Activated CD4-positive, alpha-beta T cell treated with anti-CD3 and anti-CD28 coated beads, Interleukin-2, amount 10 ng/mL, durations not matched to agents 7 days and 5 days (primary cell): ENCODE measurements around the gene FTO. TPM values are rescaled to one million over a fixed set of nuclear protein-coding genes. Genes with fewer than 3 reads are reported as not detected.

Experiments used
- CTCF ChIA-PET: fragments of 350-600 bp; sonication (Branson Sonifier 250); formaldehyde crosslinking; loops from one replicate; lab custom pipeline; 2021; ENCODE audit warnings: antibody characterized with exemption; lab: Charles Lee
- POLR2A ChIA-PET: fragments of 350-600 bp; sonication (Branson Sonifier 250); formaldehyde crosslinking; loops from one replicate; lab custom pipeline; 2021; ENCODE audit warnings: antibody characterized with exemption; lab: Charles Lee
- DNase-seq: peaks from one replicate; pipeline ENCODE4 v3.0.0-alpha.2; 2020
- H3K27ac Mint-ChIP-seq: one replicate; pipeline ENCODE4 v1.8.0; 2021; ENCODE audit warnings: mild to moderate bottlenecking, moderate library complexity, mixed read lengths
- H3K27me3 Mint-ChIP-seq: one replicate; pipeline ENCODE4 v1.8.0; 2021; ENCODE audit warnings: mixed read lengths
- H3K36me3 Mint-ChIP-seq: one replicate; pipeline ENCODE4 v1.8.0; 2021; ENCODE audit warnings: low read depth, mixed read lengths
- H3K4me1 Mint-ChIP-seq: one replicate; pipeline ENCODE4 v1.8.0; 2021; ENCODE audit warnings: mixed read lengths
- H3K4me3 Mint-ChIP-seq: one replicate; pipeline ENCODE4 v1.8.0; 2021; ENCODE audit warnings: mild to moderate bottlenecking, moderate library complexity, mixed read lengths
- H3K9me3 Mint-ChIP-seq: one replicate; pipeline ENCODE4 v1.8.0; 2021; ENCODE audit warnings: mixed read lengths
- total RNA-seq, 2 experiments: library from RNA; stranded (reverse); gene quantifications; one replicate each; pipeline ENCODE4 v1.2.3, GENCODE V29; 2021

FTO gene
- total RNA-seq, 2 experiments from 2014 or later: 44.2 to 44.3 TPM

DNA sequence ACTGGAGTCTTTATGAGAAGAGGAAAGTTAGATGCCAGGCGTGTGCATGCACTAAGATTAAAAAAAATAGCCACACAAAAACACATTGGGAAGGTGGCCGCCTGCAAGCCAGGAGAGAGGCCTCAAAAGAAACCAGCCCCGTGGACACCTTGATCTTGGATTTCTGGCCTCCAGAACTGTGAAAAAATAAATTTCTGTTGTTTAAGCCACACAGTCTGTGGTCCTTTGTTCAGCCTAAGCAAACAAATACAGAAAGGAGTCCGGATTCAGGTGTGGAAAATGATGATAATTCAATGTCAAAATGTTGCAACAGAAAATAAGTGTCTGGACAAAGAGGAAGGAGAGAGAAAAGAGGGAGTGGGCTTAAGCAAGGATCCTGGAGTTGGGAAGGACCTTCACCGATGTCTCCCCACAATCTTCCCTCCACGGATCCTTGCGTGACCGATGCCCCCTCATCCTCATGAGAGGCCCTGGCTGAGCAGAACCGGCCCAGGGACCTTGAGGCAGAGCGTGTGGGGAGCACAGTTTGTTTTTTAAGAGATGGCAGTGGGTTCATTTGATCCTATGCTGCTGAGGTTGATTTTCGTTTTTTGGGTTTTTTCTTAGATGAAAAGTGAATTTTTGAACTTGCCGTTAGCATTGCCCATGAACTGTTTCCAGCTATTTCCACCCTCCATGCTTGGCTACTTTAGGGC, 449.4 kb downstream of the FTO start:
- Mint-ChIP-seq H3K27me3 (peaks cover 2% of the 10 kb centered on the region), H3K27ac (no peak overlapping the region), H3K4me3 (no peak overlapping the region), H3K9me3 (peaks cover 14% of the 10 kb centered on the region), H3K4me1 (no peaks in the 10 kb centered on the region), H3K36me3 (no peaks in the 10 kb centered on the region)
- ChIA-PET CTCF (no interaction called here), POLR2A (no interaction called here)
- DNase-seq: no peak

DNA sequence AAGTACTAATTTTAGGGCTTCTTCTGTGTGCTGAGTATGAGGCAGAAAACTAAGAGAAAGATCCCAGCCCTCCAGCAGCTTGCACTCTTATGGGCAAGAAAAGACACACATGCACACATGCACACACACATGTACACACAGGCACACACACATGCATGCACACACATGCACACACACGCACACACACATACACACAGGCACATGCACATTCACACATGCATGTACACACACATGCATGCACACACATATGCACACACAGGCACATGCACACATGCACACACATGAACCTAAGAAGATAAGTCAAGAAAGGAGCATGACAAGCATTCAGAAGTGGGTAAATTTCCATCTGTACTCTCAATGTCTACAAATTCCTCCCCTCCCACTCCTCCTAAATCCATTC, 452.4 kb downstream of the FTO start:
- Mint-ChIP-seq H3K27ac (no peak overlapping the region), H3K36me3 (no peaks in the 10 kb centered on the region), H3K4me1 (no peaks in the 10 kb centered on the region), H3K27me3 (no peaks in the 10 kb centered on the region), H3K9me3 (peaks cover 14% of the 10 kb centered on the region), H3K4me3 (no peak overlapping the region)
- no peak for DNase-seq
- POLR2A ChIA-PET: no interaction called here
- CTCF ChIA-PET: no interaction called here

DNA sequence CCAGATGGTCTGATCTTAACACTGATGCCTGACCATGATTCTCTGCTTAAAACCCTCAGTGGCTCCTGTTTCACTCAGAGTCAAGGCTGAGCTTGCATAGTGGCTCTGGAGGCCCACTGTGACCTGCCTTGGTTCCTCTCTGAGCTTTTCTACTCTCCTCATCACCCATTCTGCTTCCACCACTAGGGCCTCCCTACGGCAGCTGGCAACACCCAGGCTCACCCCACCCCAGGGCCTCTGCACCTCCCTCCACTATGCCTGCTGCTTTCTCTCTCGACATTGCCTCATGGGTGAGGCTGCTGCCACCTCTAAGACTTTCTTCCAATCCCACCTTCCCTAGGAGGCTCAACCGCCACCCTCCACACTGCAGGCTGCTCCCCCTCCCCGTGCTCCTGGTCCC, 455.0 kb downstream of the FTO start:
- Mint-ChIP-seq H3K27me3 (no peaks in the 10 kb centered on the region), H3K9me3 (peaks cover 14% of the 10 kb centered on the region), H3K36me3 (no peaks in the 10 kb centered on the region), H3K4me1 (no peaks in the 10 kb centered on the region), H3K27ac (no peak overlapping the region), H3K4me3 (no peak overlapping the region)
- ChIA-PET CTCF (interaction anchor here (1.0 kb wide), 1 partner anchor 43 kb away, joined by 3 read pairs; no protein-coding TSS in a partner anchor), POLR2A (no interaction called here)
- DNase-seq: no peak

DNA sequence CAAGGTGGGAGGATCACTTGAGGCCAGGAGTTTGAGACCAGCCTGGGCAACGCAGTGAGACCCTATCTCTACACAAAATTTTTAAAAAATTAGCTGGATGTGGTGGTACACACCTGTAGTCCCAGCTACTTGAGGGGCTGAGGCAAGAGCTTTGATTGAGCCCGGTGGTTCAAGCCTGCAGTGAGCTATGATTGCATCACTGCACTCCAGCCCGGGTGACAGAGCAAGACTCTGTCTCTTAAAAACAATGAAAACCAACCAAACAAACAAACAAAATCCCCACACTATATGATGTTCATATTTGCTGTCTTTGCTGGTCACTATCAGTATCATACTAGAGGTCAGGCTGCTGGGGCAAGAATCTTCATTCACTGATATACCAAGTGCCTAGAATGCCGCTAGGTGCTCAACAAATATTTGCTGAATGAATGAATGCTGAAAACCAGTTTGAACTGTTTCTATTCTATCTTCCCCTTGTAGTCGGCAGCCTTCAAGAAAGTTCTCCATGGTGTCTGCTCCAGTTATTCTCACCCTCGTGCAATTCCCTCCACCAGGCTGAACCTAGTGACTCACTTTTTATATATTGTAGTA, 455.6 kb downstream of the FTO start:
- DNase-seq: no peak
- no peaks in the 10 kb centered on the region for H3K27me3 Mint-ChIP-seq
- peaks cover 14% of the 10 kb centered on the region for H3K9me3 Mint-ChIP-seq
- no peak overlapping the region for H3K4me3 Mint-ChIP-seq
- ChIA-PET POLR2A (no interaction called here), CTCF (interaction anchor here (1.0 kb wide), 1 partner anchor 43 kb away, joined by 3 read pairs; no protein-coding TSS in a partner anchor)
- H3K4me1 Mint-ChIP-seq: no peaks in the 10 kb centered on the region
- no peaks in the 10 kb centered on the region for H3K36me3 Mint-ChIP-seq
- H3K27ac Mint-ChIP-seq: no peak overlapping the region

DNA sequence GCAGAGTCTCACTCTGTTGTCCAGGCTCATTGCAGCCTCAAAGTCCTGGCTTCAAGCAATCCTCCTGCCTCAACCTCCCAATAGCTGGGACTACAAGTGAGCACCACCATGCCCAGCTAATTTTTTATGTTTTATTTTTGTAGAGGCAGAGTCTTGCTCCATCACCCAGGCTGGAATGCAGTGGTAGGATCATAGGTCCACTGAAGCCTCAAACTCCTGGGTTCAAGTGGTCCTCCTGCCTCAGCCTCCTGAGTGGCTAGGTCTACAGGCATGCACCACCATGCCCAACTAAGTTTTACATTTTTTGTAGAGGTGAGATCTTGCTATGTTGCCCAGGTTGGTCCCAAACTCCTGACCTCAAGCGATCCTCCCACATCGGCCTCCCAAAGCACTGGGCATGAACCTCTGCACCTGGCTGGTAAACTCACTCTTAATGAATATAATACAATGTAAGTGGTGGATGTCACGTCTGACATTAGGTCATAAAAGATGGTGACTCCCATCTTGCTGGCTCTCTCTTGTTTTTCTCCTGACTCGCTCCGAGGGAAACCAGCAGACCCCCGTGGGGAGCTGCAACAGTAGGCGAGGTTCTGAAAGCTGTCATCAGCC, 456.4 kb downstream of the FTO start:
- H3K27me3 Mint-ChIP-seq: no peaks in the 10 kb centered on the region
- DNase-seq: no peak
- no peaks in the 10 kb centered on the region for H3K36me3 Mint-ChIP-seq
- no peak overlapping the region for H3K27ac Mint-ChIP-seq
- H3K4me3 Mint-ChIP-seq: no peak overlapping the region
- no peaks in the 10 kb centered on the region for H3K4me1 Mint-ChIP-seq
- H3K9me3 Mint-ChIP-seq: peaks cover 10% of the 10 kb centered on the region
- ChIA-PET POLR2A (no interaction called here), CTCF (no interaction called here)

DNA sequence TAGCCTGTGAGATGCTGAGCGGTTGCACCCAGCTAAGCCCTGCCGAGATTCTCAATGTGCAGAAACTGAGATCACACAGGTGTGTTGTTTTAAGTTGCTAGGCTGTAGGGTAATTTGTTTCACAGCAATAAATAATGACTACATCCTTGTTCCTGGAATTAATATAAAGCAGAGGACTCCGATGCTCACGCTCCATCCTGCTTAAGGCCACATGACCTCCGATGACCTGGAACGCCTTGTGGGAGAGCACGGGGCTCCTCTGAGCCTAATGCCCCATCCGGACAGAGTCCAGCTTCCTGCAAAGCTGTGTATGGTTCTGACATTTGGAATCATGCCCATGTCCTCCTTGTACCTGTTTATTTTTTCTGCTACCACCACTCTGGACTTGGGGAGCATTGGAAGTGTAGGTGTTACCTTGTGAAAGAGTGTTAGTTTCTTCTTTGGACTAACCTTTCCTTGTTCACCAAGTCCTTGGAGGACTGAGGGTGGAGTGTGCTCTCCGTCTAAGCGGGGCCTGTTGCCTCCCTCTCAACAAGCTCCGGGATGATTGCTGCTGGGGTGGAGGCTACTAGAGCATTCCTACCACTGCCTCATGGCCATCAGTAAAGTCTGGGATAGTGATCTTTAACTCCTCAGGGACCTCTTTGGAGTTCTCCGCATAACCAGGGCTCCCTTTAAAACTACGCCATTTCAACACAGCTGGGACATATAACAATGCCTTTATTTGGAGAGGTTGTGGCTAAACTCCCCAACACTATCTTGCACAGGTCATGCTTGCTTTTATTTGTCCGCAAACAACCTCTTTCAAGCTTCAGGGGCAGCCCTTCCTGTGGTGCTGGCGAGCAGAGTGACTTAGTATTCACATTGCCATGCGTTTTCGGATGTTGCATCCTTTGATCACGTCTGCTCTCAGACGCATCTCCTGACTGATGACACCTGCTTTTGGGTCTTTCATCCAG, 457.3 kb downstream of the FTO start:
- Mint-ChIP-seq H3K36me3 (no peaks in the 10 kb centered on the region), H3K4me3 (no peak overlapping the region), H3K27ac (no peak overlapping the region), H3K9me3 (peaks cover 6% of the 10 kb centered on the region), H3K4me1 (no peaks in the 10 kb centered on the region), H3K27me3 (no peaks in the 10 kb centered on the region)
- CTCF ChIA-PET: no interaction called here
- DNase-seq: no peak
- POLR2A ChIA-PET: no interaction called here

DNA sequence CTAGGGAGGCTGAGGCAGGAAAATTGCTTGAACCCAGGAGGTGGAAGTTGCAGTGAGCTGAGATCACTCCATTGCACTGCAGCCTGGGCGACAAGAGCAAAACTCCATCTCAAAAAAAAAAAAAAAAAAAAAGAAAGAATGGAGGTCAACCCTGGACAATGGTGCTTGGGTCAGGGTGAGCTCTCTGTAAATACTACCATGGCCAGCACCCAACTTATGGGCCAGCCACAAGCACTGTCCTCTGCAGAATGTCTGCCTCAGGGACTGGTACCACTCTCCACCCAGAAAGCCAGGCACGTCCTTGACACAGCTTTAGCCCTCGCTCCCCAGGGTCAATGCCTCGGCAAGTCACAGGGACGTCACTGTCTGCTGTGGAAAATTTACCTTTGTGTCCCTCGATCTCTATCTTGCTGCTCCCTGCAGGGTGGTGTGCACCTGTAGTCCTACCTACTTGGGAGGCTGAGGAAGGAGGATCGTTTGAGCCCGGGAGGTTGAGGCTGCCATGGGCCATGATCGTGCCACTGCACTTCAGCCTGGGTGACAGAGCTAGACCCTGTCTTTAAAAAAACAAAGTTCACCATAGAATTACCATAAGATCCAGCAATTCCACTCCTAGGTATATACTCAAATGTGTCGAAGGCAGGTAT, 459.4 kb downstream of the FTO start:
- Mint-ChIP-seq H3K9me3 (no peaks in the 10 kb centered on the region), H3K4me3 (no peak overlapping the region), H3K27ac (no peak overlapping the region), H3K27me3 (no peaks in the 10 kb centered on the region), H3K36me3 (no peaks in the 10 kb centered on the region), H3K4me1 (no peaks in the 10 kb centered on the region)
- CTCF ChIA-PET: no interaction called here
- DNase-seq: no peak
- POLR2A ChIA-PET: no interaction called here

DNA sequence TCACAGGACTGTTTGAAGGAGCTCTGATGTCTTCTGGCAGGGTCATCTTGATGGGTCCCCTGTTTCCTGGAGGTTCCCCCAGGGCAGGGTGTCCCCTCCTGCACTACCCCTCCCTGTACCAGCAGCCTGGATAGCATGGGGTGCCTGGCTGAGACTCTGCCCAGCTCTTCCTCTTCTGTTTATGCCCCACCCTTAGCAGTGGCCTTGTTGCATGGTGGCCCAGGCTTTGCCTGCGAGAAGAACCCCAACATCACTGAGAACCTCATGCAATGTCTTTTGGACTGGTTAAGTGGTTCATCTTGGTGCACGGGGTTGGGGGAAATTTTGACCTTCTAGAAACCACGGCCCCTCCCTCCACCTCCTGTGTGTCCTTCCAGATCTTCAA, 460.8 kb downstream of the FTO start:
- CTCF ChIA-PET: no interaction called here
- Mint-ChIP-seq H3K36me3 (no peaks in the 10 kb centered on the region), H3K4me3 (no peak overlapping the region), H3K27ac (no peak overlapping the region), H3K9me3 (no peaks in the 10 kb centered on the region), H3K4me1 (no peaks in the 10 kb centered on the region), H3K27me3 (peaks cover 2% of the 10 kb centered on the region)
- POLR2A ChIA-PET: no interaction called here
- DNase-seq: no peak

DNA sequence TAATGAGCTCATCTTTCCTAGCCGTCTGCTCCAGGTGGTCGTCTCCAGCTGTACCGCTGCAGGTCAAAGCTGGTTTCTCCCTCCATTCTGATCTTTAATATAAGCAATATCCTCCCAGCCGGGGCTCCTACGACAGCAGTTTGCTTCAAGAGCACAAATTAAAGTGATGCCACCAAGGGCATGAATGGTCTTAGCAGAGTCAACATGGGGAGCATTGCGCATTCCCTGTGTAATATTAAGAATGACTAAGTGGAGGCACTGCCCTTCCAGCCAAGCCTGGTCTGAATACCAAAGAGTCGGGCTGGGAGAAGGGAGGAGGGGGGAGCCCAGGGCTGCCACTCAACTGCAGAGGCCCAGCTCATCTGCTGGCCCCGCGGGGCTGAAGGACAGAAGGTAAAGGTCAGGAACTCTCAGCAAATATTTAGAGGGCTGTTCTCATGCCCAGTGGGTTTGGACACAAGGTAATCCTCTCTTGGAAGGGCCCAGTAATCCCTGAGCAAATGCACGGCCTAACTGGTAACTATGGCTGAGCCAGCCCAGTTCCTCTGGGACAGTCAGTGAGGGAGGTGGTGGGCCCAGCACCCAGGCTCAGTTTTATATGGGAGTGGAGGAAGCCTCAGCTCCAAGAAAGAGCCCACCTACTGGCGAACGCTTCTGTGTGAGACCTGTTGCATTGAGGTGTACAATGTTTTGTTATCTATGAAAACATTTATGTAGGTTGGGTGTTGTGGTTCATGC, 461.4 kb downstream of the FTO start:
- no peak overlapping the region for H3K27ac Mint-ChIP-seq
- DNase-seq: no peak
- H3K9me3 Mint-ChIP-seq: no peaks in the 10 kb centered on the region
- no peaks in the 10 kb centered on the region for H3K36me3 Mint-ChIP-seq
- H3K27me3 Mint-ChIP-seq: peaks cover 2% of the 10 kb centered on the region
- ChIA-PET CTCF (no interaction called here), POLR2A (no interaction called here)
- no peak overlapping the region for H3K4me3 Mint-ChIP-seq
- no peaks in the 10 kb centered on the region for H3K4me1 Mint-ChIP-seq

DNA sequence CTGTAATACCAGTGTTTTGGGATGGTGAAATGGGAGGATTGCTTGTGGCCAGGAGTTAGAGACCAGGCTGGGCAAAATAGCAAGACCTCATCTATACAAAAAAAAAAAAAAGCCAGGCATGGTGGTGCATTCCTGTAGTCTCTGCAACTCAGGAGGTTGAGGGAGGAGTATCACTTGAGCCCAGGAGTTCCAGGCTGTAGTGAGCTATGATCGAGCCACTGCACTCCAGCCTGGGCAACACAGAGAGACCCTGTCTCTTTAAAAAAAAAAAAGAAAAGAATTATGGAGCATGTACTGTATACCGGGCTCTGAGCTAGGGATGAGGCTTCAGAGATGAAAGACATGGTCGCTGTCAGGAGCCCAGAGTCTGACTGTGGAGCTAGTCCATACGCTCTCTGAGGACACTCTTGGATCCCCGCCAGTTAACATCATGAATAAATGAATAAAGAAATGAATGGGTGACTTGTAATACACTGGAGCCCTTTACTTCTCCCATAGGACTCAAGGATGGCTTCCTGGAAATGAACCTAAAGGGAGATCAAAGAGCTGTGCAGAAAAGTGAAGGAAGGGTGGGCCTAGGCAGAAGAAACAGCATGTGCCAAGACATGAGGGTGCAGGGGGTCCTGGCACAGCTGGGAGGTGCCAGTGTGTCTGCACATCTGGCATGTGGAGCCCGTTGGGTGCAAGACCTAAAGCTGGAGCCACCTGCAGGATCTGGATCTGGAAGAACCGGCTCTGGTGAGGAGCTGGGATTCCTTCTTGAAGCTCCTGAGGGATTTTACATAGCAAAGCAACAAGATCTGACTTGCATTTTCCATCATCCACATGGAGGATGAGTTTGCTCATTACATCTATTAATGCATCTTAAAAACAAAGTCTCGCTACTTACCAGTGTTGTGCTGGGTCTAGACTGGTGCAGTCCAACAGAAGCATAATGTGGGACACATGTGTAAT, 462.2 kb downstream of the FTO start:
- no peaks in the 10 kb centered on the region for H3K9me3 Mint-ChIP-seq
- no peak for DNase-seq
- CTCF ChIA-PET: no interaction called here
- POLR2A ChIA-PET: no interaction called here
- peaks cover 6% of the 10 kb centered on the region for H3K27me3 Mint-ChIP-seq
- no peaks in the 10 kb centered on the region for H3K4me1 Mint-ChIP-seq
- H3K4me3 Mint-ChIP-seq: no peak overlapping the region
- no peaks in the 10 kb centered on the region for H3K36me3 Mint-ChIP-seq
- no peak overlapping the region for H3K27ac Mint-ChIP-seq

DNA sequence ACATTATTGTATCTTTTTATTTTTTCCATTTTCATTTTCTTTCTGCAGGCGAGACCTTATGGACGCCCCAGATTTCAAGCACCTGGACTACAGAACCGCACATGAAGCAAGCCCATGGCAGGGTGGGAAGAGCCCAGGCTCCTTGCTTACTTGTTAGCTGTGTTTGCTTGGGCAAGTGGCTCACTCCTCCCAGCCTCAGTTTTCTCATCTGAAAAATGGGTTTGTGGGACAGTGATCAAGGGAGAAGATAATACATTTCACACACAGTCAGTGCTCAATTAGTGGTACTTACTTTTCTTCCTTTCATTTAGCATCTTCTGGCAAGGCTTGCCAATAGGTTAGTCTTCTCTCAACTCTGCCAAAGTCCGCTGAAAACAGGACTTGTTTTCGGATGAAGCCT, 465.2 kb downstream of the FTO start:
- Mint-ChIP-seq H3K36me3 (no peaks in the 10 kb centered on the region), H3K9me3 (no peaks in the 10 kb centered on the region), H3K4me1 (no peaks in the 10 kb centered on the region), H3K4me3 (no peak overlapping the region), H3K27me3 (peaks cover 23% of the 10 kb centered on the region), H3K27ac (no peak overlapping the region)
- POLR2A ChIA-PET: no interaction called here
- CTCF ChIA-PET: no interaction called here
- no peak for DNase-seq
